K562 (cell line): ENCODE data around the gene AGO3. TPM values are rescaled to one million over a fixed set of nuclear protein-coding genes. Genes with fewer than 3 reads are reported as not detected.

Experiments
- CBFA2T2 ChIP-seq: fragments of 450-650 bp; conservative IDR thresholded peaks from 2 replicates; pipeline ENCODE4 v1.6.1; 2017; ENCODE audit warnings: mild to moderate bottlenecking
- CBFB ChIP-seq: sonication (generic); formaldehyde crosslinking; IDR thresholded peaks from 2 replicates; pipeline ENCODE4 v1.4.0; 2020; ENCODE audit warnings: mild to moderate bottlenecking, missing genetic modification reagents
- HDAC8 ChIP-seq: fragments of 450-650 bp; IDR thresholded peaks from 2 replicates; pipeline ENCODE4 v1.6.1; 2016; ENCODE audit warnings: mild to moderate bottlenecking, missing genetic modification characterization, moderate library complexity, missing compliant biosample characterization
- MECOM ChIP-seq: fragments of 250-450 bp; sonication (Bioruptor Pico); IDR thresholded peaks from 2 replicates; pipeline ENCODE4 v1.8.0; 2022; ENCODE audit warnings: inconsistent platforms
- MEIS2 ChIP-seq: fragments of 450-650 bp; IDR thresholded peaks from 2 replicates; pipeline ENCODE4 v1.6.1; 2014; ENCODE audit warnings: mild to moderate bottlenecking; ENCODE audit not compliant: partially characterized antibody
- NR2F6 ChIP-seq: fragments of 450-650 bp; formaldehyde crosslinking; IDR thresholded peaks from 2 replicates; pipeline ENCODE4 v1.4.0; 2020; ENCODE audit warnings: mild to moderate bottlenecking
- PHB2 ChIP-seq: fragments of 450-650 bp; IDR thresholded peaks from 2 replicates; pipeline ENCODE4 v1.6.1; 2017; ENCODE audit warnings: low read depth
- PURB ChIP-seq: sonication (generic); formaldehyde crosslinking; IDR thresholded peaks from 2 replicates; pipeline ENCODE4 v1.9.0; 2021; ENCODE audit warnings: low read depth, mild to moderate bottlenecking, missing genetic modification reagents
- SMARCA4 ChIP-seq: fragments of 450-650 bp; IDR thresholded peaks from 2 replicates; pipeline ENCODE4 v1.6.1; 2016
- SRSF9 ChIP-seq: fragments of 200-400 bp; formaldehyde crosslinking; IDR thresholded peaks from 2 replicates; pipeline ENCODE4 v1.6.1; 2017; ENCODE audit warnings: low read depth, low read length, borderline replicate concordance
- TAF9B ChIP-seq: fragments of 450-650 bp; IDR thresholded peaks from 2 replicates; pipeline ENCODE4 v1.6.1; 2018; ENCODE audit warnings: mild to moderate bottlenecking; ENCODE audit not compliant: partially characterized antibody
- TEAD2 ChIP-seq: fragments of 450-650 bp; IDR thresholded peaks from 2 replicates; pipeline ENCODE4 v1.6.1; 2016; ENCODE audit warnings: missing genetic modification characterization, control low read depth, missing compliant biosample characterization
- ZNF124 ChIP-seq: sonication (generic); formaldehyde crosslinking; IDR thresholded peaks from 2 replicates; pipeline ENCODE4 v1.8.1; 2022; ENCODE audit warnings: missing genetic modification reagents
- ZNF140 ChIP-seq: fragments of 250-450 bp; sonication (Bioruptor Pico); IDR thresholded peaks from 2 replicates; pipeline ENCODE4 v1.8.0; 2021; ENCODE audit warnings: moderate library complexity, mild to moderate bottlenecking, inconsistent platforms
- ZNF41 ChIP-seq: fragments of 250-450 bp; sonication (Bioruptor Pico); conservative IDR thresholded peaks from 2 replicates; pipeline ENCODE4 v1.4.0; 2020; ENCODE audit warnings: mild to moderate bottlenecking
- polyA plus RNA-seq, 8 experiments: library from polyadenylated mRNA; depleted of rRNA in 4 of 8; stranded (reverse) in 5 of 8; unstranded in 3 of 8; fragments of >200 nt; fragmentation: Nextera tagmentation in 2 of 8; fragmentation: Illumina TruSeq in 1 of 8; extraction: Ambion mirVana in 2 of 8; extraction: Trizol in 1 of 8; gene quantifications; 2 replicates each; pipeline versions ENCODE4 v1.2.1 to v1.2.3, GENCODE V29; 2011 to 2014; ENCODE audit warnings: inconsistent platforms in 1 of 8, missing spikeins in 1 of 8
- total RNA-seq, 7 experiments: library from RNA; depleted of rRNA in 6 of 7; stranded (reverse); fragments of >200 nt in 6 of 7; fragmentation: Illumina TruSeq in 2 of 7; extraction: Trizol in 2 of 7; gene quantifications; 2 replicates each; pipeline versions ENCODE4 v1.2.1 to v1.2.3, GENCODE V29; 2011 to 2021; ENCODE audit warnings: low replicate concordance in 1 of 7
- TF ChIP-seq, protein P1 (sequence below): IDR thresholded peaks from 2 replicates; pipeline ENCODE4 v1.6.1; 2016; ENCODE audit warnings: missing genetic modification characterization, missing compliant biosample characterization
- TF ChIP-seq, protein P2 (sequence below): fragments of 250-450 bp; sonication (Bioruptor Pico); IDR thresholded peaks from 2 replicates; pipeline ENCODE4 v1.8.0; 2022; ENCODE audit warnings: inconsistent platforms
- TF ChIP-seq, protein P3 (sequence below): sonication (generic); formaldehyde crosslinking; IDR thresholded peaks from 2 replicates; pipeline ENCODE4 v1.8.0; 2022; ENCODE audit warnings: mild to moderate bottlenecking, missing genetic modification reagents
- TF ChIP-seq, protein P4 (sequence below): sonication (generic); formaldehyde crosslinking; IDR thresholded peaks from 2 replicates; pipeline ENCODE4 v1.8.0; 2022; ENCODE audit warnings: missing genetic modification reagents, mild to moderate bottlenecking, borderline replicate concordance
- TF ChIP-seq, protein P5 (sequence below): fragments of 250-450 bp; sonication (Bioruptor Pico); IDR thresholded peaks from 2 replicates; pipeline ENCODE4 v1.8.0; 2021; ENCODE audit warnings: mild to moderate bottlenecking, moderate library complexity
- TF ChIP-seq, protein P6 (sequence below): sonication (generic); formaldehyde crosslinking; IDR thresholded peaks from 2 replicates; pipeline ENCODE4 v1.8.0; 2022; ENCODE audit warnings: mild to moderate bottlenecking, missing genetic modification reagents

The AGO3 gene
- total and polyA plus RNA-seq, 9 of the 15 experiments (the other 6 are each of a cell fraction or from before 2014, with no cell fraction given): 4.5 to 41.5 (median 22.7) TPM

DNA sequence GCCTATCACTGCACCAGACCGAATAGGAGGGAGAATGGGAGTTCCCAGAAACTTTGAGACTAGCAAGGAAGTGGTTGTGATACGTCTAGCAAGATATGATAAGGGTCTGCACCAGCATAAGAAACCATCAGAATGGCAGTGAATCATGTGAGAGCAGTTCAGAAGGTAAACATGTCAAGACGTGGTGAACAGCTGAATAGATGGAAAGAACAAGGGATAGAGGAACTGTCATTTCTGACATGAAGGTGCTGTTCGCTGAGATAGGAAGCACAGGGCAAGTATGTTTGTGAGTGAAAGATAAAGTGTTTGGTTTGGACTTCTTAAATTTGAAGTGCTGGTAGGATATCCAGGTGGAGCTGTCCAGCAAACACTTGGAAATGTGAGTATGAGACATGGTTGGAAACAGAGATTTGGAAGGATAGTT, 49.0 kb upstream of the AGO3 start (continued):
- TF ChIP-seq, protein P1, sequence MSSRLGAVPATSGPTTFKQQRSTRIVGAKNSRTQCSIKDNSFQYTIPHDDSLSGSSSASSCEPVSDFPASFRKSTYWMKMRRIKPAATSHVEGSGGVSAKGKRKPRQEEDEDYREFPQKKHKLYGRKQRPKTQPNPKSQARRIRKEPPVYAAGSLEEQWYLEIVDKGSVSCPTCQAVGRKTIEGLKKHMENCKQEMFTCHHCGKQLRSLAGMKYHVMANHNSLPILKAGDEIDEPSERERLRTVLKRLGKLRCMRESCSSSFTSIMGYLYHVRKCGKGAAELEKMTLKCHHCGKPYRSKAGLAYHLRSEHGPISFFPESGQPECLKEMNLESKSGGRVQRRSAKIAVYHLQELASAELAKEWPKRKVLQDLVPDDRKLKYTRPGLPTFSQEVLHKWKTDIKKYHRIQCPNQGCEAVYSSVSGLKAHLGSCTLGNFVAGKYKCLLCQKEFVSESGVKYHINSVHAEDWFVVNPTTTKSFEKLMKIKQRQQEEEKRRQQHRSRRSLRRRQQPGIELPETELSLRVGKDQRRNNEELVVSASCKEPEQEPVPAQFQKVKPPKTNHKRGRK (tag): no peak
- TF ChIP-seq CBFA2T2: peak; percentile 80
- TF ChIP-seq MEIS2: peak; percentile 99
- TF ChIP-seq MECOM (CRISPR knock-in tag): peak; percentile 62; the same call in 1 of the 2 replicates
- TF ChIP-seq SMARCA4: peak; percentile 83
- TF ChIP-seq, protein P2, sequence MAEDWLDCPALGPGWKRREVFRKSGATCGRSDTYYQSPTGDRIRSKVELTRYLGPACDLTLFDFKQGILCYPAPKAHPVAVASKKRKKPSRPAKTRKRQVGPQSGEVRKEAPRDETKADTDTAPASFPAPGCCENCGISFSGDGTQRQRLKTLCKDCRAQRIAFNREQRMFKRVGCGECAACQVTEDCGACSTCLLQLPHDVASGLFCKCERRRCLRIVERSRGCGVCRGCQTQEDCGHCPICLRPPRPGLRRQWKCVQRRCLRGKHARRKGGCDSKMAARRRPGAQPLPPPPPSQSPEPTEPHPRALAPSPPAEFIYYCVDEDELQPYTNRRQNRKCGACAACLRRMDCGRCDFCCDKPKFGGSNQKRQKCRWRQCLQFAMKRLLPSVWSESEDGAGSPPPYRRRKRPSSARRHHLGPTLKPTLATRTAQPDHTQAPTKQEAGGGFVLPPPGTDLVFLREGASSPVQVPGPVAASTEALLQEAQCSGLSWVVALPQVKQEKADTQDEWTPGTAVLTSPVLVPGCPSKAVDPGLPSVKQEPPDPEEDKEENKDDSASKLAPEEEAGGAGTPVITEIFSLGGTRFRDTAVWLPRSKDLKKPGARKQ (CRISPR knock-in tag): no peak
- TF ChIP-seq PHB2: no peak
- TF ChIP-seq CBFB (CRISPR knock-in tag): no peak
- no peak for TF ChIP-seq ZNF124
- TF ChIP-seq, protein P3, sequence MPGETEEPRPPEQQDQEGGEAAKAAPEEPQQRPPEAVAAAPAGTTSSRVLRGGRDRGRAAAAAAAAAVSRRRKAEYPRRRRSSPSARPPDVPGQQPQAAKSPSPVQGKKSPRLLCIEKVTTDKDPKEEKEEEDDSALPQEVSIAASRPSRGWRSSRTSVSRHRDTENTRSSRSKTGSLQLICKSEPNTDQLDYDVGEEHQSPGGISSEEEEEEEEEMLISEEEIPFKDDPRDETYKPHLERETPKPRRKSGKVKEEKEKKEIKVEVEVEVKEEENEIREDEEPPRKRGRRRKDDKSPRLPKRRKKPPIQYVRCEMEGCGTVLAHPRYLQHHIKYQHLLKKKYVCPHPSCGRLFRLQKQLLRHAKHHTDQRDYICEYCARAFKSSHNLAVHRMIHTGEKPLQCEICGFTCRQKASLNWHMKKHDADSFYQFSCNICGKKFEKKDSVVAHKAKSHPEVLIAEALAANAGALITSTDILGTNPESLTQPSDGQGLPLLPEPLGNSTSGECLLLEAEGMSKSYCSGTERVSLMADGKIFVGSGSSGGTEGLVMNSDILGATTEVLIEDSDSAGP: no peak
- TF ChIP-seq ZNF140 (CRISPR knock-in tag): no peak
- no peak for TF ChIP-seq SRSF9
- TF ChIP-seq, protein P4, sequence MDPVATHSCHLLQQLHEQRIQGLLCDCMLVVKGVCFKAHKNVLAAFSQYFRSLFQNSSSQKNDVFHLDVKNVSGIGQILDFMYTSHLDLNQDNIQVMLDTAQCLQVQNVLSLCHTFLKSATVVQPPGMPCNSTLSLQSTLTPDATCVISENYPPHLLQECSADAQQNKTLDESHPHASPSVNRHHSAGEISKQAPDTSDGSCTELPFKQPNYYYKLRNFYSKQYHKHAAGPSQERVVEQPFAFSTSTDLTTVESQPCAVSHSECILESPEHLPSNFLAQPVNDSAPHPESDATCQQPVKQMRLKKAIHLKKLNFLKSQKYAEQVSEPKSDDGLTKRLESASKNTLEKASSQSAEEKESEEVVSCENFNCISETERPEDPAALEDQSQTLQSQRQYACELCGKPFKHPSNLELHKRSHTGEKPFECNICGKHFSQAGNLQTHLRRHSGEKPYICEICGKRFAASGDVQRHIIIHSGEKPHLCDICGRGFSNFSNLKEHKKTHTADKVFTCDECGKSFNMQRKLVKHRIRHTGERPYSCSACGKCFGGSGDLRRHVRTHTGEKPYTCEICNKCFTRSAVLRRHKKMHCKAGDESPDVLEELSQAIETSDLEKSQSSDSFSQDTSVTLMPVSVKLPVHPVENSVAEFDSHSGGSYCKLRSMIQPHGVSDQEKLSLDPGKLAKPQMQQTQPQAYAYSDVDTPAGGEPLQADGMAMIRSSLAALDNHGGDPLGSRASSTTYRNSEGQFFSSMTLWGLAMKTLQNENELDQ: no peak
- no peak for TF ChIP-seq ZNF41 (CRISPR knock-in tag)
- no peak for TF ChIP-seq HDAC8 (tag)
- no peak for TF ChIP-seq NR2F6 (CRISPR knock-in tag)
- no peak for TF ChIP-seq TEAD2 (tag)
- TF ChIP-seq, protein P5, sequence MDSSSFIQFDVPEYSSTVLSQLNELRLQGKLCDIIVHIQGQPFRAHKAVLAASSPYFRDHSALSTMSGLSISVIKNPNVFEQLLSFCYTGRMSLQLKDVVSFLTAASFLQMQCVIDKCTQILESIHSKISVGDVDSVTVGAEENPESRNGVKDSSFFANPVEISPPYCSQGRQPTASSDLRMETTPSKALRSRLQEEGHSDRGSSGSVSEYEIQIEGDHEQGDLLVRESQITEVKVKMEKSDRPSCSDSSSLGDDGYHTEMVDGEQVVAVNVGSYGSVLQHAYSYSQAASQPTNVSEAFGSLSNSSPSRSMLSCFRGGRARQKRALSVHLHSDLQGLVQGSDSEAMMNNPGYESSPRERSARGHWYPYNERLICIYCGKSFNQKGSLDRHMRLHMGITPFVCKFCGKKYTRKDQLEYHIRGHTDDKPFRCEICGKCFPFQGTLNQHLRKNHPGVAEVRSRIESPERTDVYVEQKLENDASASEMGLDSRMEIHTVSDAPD: no peak
- TF ChIP-seq, protein P6, sequence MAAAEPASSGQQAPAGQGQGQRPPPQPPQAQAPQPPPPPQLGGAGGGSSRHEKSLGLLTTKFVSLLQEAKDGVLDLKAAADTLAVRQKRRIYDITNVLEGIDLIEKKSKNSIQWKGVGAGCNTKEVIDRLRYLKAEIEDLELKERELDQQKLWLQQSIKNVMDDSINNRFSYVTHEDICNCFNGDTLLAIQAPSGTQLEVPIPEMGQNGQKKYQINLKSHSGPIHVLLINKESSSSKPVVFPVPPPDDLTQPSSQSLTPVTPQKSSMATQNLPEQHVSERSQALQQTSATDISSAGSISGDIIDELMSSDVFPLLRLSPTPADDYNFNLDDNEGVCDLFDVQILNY (CRISPR knock-in tag): no peak
- peak; percentile 91 for TF ChIP-seq TAF9B
- no peak for TF ChIP-seq PURB (CRISPR knock-in tag)
